Astrocyte of the spinal cord (primary cell): Measurements from ENCODE around the gene NEDD4L.

Source experiments
- DNase-seq: peaks from one replicate; pipeline ENCODE4 v3.0.0; 2011; ENCODE audit warnings: low read depth, low spot score
- H3K4me3 ChIP-seq: 2 replicates; pipeline ENCODE4 v1.5.1; 2011; ENCODE audit warnings: low read depth, mild to moderate bottlenecking, low read length, moderate library complexity
- CTCF ChIP-seq: IDR thresholded peaks from 2 replicates; pipeline ENCODE4 v1.5.1; 2012; ENCODE audit warnings: low read depth, mild to moderate bottlenecking, low read length, inconsistent platforms
- in situ Hi-C: cut with HindIII; loops from 2 replicates; pipeline ENCODE4 v1.10.0; 2017; ENCODE audit warnings: low sequenced_read_pairs

The NEDD4L gene

GRCh38 chr18:58095655-58096054 lies 51.6 kb downstream of the NEDD4L start:
- DNase-seq: no peak
- no peak for TF ChIP-seq CTCF
- H3K4me3 ChIP-seq: no peak overlapping the region
- in situ Hi-C loops: no loop called here

GRCh38 chr18:58096658-58097057 lies 52.6 kb downstream of the NEDD4L start:
- no peak for TF ChIP-seq CTCF
- no peak overlapping the region for H3K4me3 ChIP-seq
- no peak for DNase-seq
- in situ Hi-C loops: no loop called here

GRCh38 chr18:58097121-58097906 lies 53.3 kb downstream of the NEDD4L start:
- no peak overlapping the region for H3K4me3 ChIP-seq
- no peak for TF ChIP-seq CTCF
- DNase-seq: peak; percentile 31
- in situ Hi-C loops: no loop called here

- in situ Hi-C loops: no loop called here
- H3K4me3 ChIP-seq: no peak overlapping the region
- no peak for TF ChIP-seq CTCF
- no peak for DNase-seq
Observed at GRCh38 chr18:58097907-58098166, 53.8 kb downstream of the NEDD4L start.

- in situ Hi-C loops: no loop called here
- H3K4me3 ChIP-seq: no peak overlapping the region
- no peak for DNase-seq
- no peak for TF ChIP-seq CTCF
Observed at GRCh38 chr18:58098706-58099105, 54.7 kb downstream of the NEDD4L start.

GRCh38 chr18:58100154-58100553 lies 56.1 kb downstream of the NEDD4L start:
- H3K4me3 ChIP-seq: no peak overlapping the region
- in situ Hi-C loops: no loop called here
- no peak for DNase-seq
- TF ChIP-seq CTCF: no peak

GRCh38 chr18:58101291-58101794 lies 57.3 kb downstream of the NEDD4L start:
- no peak for TF ChIP-seq CTCF
- DNase-seq: no peak
- no peak overlapping the region for H3K4me3 ChIP-seq
- in situ Hi-C loops: no loop called here
